Right renal cortex interstitium (tissue), 3 donors: ENCODE measurements around the gene CBX6. TPM values are rescaled to one million over a fixed set of nuclear protein-coding genes. Genes with fewer than 3 reads are reported as not detected.

ENCODE experiments used
- DNase-seq, 3 donors: peaks; one replicate each; pipeline ENCODE4 v3.0.0-alpha.2; 2013; ENCODE audit warnings: low read depth in 3 of 3, low spot score in 2 of 3
- polyA plus RNA-seq, 3 donors: library from polyadenylated mRNA; unstranded; fragments of 120-200 nt; gene quantifications; one replicate each; pipeline ENCODE4 v1.2.1, GENCODE V29; 2013; ENCODE audit not compliant: insufficient read length in 3 of 3

The CBX6 gene
- polyA plus RNA-seq, 3 donors, result 32.4 to 37.5 (median 33.3) TPM

- no peak for DNase-seq
Measured at GRCh38 chr22:38873469-38874411, 1.7 kb upstream of the CBX6 start.

GRCh38 chr22:38872831-38873248 lies 824 bp upstream of the CBX6 start:
- no peak for DNase-seq

GRCh38 chr22:38871360-38872171 lies 450 bp downstream of the CBX6 start:
- no peak for DNase-seq

- no peak for DNase-seq
Measured at GRCh38 chr22:38870791-38871359, 1.1 kb downstream of the CBX6 start.

GRCh38 chr22:38870312-38870741 lies 1.7 kb downstream of the CBX6 start:
- DNase-seq, result peak in 2 of 3 donors; percentile 72 to 73

GRCh38 chr22:38869663-38870062 lies 2.4 kb downstream of the CBX6 start:
- DNase-seq, result no peak

GRCh38 chr22:38868886-38869381 lies 3.1 kb downstream of the CBX6 start:
- no peak for DNase-seq

GRCh38 chr22:38868286-38868721 lies 3.7 kb downstream of the CBX6 start:
- no peak for DNase-seq

- DNase-seq, result no peak
Measured at GRCh38 chr22:38867471-38868285, 4.3 kb downstream of the CBX6 start.

GRCh38 chr22:38867124-38867455 lies 4.9 kb downstream of the CBX6 start:
- no peak for DNase-seq

- no peak for DNase-seq
Measured at GRCh38 chr22:38866399-38867123, 5.5 kb downstream of the CBX6 start.

- no peak for DNase-seq
Measured at GRCh38 chr22:38866024-38866398, 6.0 kb downstream of the CBX6 start.

- DNase-seq, result no peak
Measured at GRCh38 chr22:38865201-38866023, 6.6 kb downstream of the CBX6 start.

- no peak for DNase-seq
Measured at GRCh38 chr22:38864361-38865191, 7.4 kb downstream of the CBX6 start.

- DNase-seq, result no peak
Measured at GRCh38 chr22:38863531-38864131, 8.4 kb downstream of the CBX6 start.

- no peak for DNase-seq
Measured at GRCh38 chr22:38862375-38863329, 9.4 kb downstream of the CBX6 start.
